Right ventricle myocardium inferior (tissue), 1 donor: ENCODE results near the gene PHYH. TPM values are rescaled to one million over a fixed set of nuclear protein-coding genes. Genes with fewer than 3 reads are reported as not detected.
A peak's percentile ranks its signal among the peaks of the same experiment; 100 is the strongest.
"Not testable (repeated sequence)": the region's sequence is repeated elsewhere in the genome, so short reads cannot be mapped to it uniquely, and the experiment has no call there.

Experiments used
- ATAC-seq: fragments of 200-7000 bp; cut with Tn5 transposase; one replicate; pipeline ENCODE4 v1.9.1; 2020; ENCODE audit warnings: mild to moderate bottlenecking, moderate library complexity
- DNase-seq: peaks from one replicate; pipeline ENCODE4 v3.0.0; 2021; ENCODE audit errors: missing footprints
- intact Hi-C: fragments of 100-400 bp; cut with DNase I; formaldehyde crosslinking; loops from one replicate; pipeline ENCODE4 v1.11.0; 2022
- total RNA-seq: library from RNA; stranded (reverse); fragmentation: NEBNext Ultra II Directional; extraction: Animal tissue kit (Norgen Biotek cat#: 25700); gene quantifications from one replicate; pipeline ENCODE4 v1.2.1, GENCODE V29; 2021
- donor health status: DM: no; HTN: yes; CAD: no; lungs with severe emphysema.

PHYH gene
- total RNA-seq, 1 donor from 2014 or later = 177 TPM

DNA sequence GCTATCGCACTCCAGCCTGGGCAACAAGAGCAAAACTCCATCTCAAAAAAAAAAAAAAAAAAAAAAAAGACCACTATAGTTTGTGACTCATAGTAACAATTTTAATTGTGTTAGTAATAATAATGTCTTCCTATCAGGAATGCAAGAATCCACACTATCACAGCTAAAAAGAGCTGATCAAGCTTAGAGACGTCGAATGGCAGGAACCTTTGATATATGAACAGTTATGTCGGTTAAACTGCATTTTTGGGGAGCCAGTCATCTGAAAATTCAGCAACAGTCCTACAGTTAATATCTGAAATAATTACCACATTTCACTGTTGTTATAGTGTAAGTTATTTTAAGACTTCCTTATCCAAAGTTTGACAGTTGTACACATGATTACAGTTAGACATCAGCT is 8.8 kb downstream of the PHYH start:
- intact Hi-C loops = no loop called here
- ATAC-seq = no peak
- DNase-seq = no peak

DNA sequence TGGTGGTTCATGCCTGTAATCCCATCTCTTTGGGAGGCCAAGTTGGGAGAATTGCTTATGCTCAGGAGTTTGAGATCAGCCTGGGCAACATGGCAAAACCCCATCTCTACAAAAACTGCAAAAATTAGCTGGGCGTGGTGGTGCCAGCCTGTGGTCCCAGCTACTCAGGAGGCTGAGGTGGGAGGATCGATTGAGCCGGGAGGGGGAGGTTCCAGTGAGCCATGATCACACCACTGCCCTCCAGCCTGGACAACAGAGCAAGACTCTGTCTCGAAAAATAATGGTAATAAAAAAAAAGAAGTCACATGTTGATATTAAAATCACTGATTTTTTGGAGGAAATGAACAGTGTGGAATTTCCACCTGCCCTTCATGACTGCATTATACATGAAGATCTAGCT is 15.8 kb downstream of the PHYH start:
- intact Hi-C loops = no loop called here
- DNase-seq = no peak
- no peak for ATAC-seq

GRCh38 chr10:13282348-13282747 is 17.5 kb downstream of the PHYH start:
- DNase-seq, ATAC-seq, intact Hi-C loops: not testable (repeated sequence)

- ATAC-seq = no peak
- DNase-seq = no peak
- intact Hi-C loops = no loop called here
These were observed 23.0 kb downstream of the PHYH start for GRCh38 chr10:13276749-13277365.

DNA sequence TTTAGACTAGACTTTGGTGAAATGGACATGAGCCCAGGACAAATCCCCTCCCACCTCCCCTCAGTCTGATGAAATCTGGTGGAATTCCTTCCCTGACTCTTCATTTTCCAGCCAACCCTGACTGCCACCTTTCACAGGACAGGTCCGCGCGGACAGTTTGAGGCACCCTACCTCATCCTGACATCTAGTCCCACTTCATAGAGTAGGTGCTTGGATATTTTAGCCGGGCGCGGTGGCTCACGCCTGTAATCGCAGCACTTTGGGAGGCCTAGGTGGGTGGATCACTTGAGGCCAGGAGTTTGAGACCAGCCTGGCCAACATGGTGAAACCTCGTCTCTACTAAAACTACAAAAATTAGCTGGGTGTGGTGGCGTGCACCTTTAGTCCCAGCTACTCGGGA is 23.7 kb downstream of the PHYH start:
- intact Hi-C loops, DNase-seq, ATAC-seq: not testable (repeated sequence)

- intact Hi-C loops = no loop called here
- ATAC-seq = peak; percentile 82
- DNase-seq = no peak
These were observed 27.7 kb downstream of the PHYH start for GRCh38 chr10:13272164-13272571.

DNA sequence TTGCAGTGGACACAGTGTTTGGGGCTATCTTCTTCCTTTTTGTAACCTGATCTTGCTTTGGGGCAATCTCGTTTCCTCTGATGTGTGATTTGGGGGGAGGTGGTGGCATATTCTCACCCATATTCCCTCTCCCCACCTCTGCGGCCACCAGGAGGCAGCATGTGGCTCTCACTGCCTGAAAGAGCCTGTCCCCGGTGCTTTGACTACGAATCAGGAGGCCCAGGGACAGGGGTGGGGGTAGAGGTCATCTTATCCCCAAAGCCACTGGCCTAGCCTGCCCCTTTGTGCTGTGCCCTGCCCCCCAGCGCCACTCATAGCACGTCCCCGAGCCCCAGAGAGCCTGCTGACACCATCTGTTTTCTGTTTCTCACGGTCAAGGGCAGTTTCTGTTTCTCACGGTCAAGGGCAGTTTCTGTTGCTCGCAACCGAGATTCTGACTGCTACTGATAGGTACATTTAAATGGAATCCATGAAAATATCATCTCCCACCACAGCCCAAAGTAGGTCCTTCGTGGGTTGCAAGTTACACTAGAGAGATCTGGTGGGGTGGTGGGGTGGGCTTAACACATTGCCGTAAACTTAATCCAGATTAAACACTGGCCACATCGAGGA is 28.2 kb downstream of the PHYH start:
- intact Hi-C loops = no loop called here
- peak; percentile 21 for ATAC-seq
- no peak for DNase-seq

- intact Hi-C loops = no loop called here
- DNase-seq = no peak
- ATAC-seq = peak; percentile 71
These were observed 28.9 kb downstream of the PHYH start for GRCh38 chr10:13270877-13271551.

DNA sequence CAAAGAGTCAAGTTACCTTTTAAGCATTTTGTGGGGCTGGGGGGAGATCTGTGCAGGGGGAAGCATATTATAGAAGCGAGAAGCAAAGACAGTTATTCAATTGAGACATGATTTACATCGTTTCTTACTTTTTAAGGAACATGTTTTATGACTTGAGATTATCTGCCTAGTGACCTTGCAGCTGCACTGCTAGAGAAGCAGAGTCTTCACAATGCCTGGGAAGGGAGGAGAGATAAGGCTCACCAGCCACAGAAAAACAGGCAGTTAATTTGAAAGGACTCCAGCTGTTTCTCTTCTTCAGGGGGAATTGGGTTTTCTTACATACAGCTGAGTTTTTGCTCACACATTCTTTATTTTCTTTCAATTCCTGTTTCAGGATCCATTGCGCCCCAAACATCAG is 31.0 kb downstream of the PHYH start:
- DNase-seq (no peak), ATAC-seq (no peak)
- intact Hi-C loops = no loop called here

DNA sequence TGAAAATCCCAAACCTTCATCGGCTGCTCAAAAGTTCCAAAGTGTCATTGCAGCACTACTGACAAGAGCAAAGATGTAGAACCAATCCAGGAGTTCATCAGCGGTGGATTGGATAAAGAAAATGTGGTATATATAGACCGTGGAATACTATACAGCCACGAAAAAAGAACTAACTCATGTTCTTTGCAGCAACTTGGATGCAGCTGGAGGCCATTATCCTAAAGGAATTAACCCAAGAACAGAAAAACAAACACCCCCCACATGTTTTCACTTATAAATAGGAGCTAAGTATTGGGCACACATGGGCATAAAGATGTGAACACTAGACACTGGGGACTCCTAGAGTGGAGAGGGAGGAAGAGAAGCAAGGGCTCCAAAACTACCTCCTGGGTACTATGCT is 31.6 kb downstream of the PHYH start:
- no peak for ATAC-seq
- intact Hi-C loops = no loop called here
- no peak for DNase-seq

DNA sequence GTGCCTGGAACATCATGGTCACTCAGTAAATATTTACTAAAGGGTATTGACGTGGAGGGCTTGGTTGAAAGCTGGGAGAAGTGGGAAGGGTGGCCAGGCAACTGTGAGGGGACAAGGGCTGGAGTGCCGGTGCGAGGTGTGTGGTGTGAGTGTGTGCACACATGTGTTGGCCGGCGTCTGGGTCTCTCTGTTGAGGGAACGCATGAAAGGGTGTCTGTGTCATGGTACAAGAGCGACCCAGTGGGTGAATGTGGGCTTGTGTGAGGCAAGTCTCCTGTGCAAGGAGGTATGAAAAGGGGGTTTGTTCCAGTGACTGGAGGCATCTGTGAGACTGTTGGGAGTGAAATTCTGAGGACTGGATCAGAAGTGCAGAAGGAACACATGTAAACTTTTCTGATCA is 36.3 kb downstream of the PHYH start:
- DNase-seq (no peak), ATAC-seq (no peak)
- intact Hi-C loops = no loop called here

DNA sequence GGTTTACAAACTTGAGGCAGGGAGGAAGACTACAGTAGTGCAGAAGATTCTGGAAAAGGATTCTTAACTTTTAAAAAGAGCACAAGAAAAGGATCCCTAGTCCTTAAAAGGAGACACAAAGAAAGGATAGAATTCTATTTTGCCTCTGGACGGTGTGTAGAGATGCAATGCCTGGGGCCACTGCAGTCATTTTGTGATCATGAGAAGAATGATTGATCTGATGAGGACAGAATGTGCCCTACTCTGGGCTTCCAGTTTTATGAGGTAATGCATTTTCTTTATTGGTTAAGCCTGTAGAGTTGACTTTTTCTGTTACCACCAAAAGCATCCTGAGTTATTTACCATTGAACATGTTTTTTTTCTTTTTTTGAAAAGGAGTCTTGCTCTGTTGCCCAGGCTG is 37.4 kb downstream of the PHYH start:
- DNase-seq (no peak), ATAC-seq (no peak)
- intact Hi-C loops = no loop called here

GRCh38 chr10:13257621-13258140 is 42.2 kb downstream of the PHYH start:
- ATAC-seq = no peak
- intact Hi-C loops = no loop called here
- DNase-seq = no peak

GRCh38 chr10:13256627-13257026 is 43.2 kb downstream of the PHYH start:
- DNase-seq = no peak
- intact Hi-C loops = no loop called here
- no peak for ATAC-seq

- intact Hi-C loops = no loop called here
- ATAC-seq (no peak), DNase-seq (no peak)
These were observed 46.1 kb downstream of the PHYH start for GRCh38 chr10:13253726-13254125.

- DNase-seq = no peak
- intact Hi-C loops = no loop called here
- ATAC-seq = no peak
These were observed 52.1 kb downstream of the PHYH start for GRCh38 chr10:13247784-13248183.

DNA sequence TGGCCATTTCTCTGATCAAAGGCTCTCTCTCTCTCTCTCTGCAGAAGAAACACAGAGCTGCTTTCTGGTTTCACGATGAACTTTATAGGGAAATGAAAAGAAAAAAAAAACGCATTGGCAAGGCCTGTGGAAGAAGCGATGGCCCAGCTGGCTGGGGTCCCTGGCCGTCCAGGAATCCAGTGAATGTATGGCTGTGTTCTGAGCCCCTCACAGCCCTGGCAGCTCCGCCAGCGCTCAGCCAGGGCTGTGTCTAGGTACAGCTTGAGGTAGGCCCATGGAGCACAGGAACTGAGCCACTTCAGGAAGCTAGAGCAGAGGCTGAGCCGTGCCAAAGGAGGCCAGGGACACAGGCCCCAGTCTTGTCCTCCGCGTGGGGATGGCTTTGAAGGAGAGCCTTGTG is 52.6 kb downstream of the PHYH start:
- intact Hi-C loops = no loop called here
- ATAC-seq (no peak), DNase-seq (no peak)

DNA sequence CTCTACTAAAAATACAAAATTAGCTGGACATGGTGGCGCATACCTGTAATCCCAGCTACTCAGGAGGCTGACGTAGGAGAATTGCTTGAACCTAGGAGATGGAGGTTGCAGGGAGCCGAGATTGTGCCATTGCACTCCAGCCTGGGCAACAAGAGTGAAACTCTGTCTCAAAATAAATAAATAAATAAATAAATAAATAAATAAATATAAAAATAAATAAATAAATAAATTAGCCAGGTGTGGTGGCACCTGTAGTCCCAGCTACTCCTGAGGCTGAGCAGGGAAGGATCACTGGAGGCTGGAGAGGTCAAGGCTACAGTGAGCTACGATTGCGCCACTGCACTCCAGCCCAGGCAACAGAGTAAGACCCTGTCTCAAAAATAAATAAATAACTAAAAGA is 57.6 kb downstream of the PHYH start:
- intact Hi-C loops, ATAC-seq, DNase-seq: not testable (repeated sequence)

DNA sequence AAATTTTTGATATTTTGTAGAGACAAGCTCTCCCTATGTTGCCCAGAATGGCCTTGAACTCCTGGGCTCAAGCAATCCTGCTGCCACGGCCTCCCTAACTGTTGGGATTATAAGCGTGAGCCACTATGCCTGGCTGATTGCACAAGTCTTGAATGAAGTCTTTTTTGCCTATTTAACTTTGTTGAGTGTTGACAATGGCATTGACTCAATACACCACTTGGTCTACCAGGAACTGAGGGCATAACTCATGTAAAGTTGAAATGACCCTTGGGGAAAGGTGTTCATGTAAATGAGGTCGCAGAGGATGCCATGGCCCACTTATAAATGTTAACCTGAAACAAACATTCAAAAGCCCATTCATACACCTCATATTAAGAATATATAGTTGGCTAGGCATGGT is 58.3 kb downstream of the PHYH start:
- no peak for ATAC-seq
- DNase-seq = no peak
- intact Hi-C loops = no loop called here

GRCh38 chr10:13239923-13240322 is 59.9 kb downstream of the PHYH start:
- DNase-seq = no peak
- no peak for ATAC-seq
- intact Hi-C loops = no loop called here
